ENCODE measurements around the gene BCAR1.

Gene BCAR1

DNA sequence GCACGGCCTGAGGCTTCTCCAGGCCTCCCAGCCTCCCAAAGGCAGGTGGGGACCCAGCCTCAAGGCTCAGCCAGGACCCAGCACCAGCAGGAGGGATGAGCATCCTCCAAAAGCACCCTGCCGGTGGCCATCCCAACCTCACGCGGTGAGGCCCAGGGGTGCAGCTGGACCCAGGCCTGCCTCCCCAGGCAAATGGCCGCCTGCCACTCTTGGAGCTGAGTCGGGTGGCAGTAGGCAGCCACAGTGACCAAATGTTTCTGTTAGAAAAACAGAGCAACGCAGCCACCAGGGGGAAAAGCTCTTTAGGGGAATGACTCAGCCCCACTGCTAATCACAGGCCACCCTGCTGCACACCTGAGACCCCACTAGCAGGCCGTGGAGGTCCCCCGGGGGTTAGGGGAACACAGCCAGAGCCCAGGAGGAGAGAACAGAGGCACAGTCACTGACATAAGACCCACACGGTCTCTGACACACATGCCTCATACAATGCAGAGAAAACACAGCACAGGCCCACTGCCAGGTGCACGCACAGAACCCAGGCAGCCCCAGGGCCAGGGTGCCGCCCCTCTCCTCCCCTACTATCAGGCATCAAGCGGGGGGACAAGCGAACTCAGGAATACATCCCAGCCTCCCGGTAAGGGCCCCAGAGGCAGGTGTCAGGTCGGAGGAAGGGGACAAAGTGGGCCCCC is 12.4 kb downstream of the BCAR1 start:
- Histone ChIP-seq H3K27me3 (replicated peaks; ENCODE audit: control insufficient read depth, insufficient read depth, low read length, poor library complexity, severe bottlenecking) (no peaks in the 10 kb centered on the region), H3K9me3 (ENCODE audit: control insufficient read depth, low read length) (no peaks in the 10 kb centered on the region), H3K4me1 (ENCODE audit: control insufficient read depth, insufficient read depth, low read length, poor library complexity, severe bottlenecking) (peaks cover 1% of the 10 kb centered on the region), H3K27ac (ENCODE audit: insufficient read depth, low read length, poor library complexity, severe bottlenecking) (no peak overlapping the region), H3K36me3 (ENCODE audit: control insufficient read depth, insufficient read depth, low read length) (no peaks in the 10 kb centered on the region), H3K4me3 (ENCODE audit: insufficient read depth, low read depth, low read length, poor library complexity, severe bottlenecking) (no peak overlapping the region)
- DNase-seq, result no peak

DNA sequence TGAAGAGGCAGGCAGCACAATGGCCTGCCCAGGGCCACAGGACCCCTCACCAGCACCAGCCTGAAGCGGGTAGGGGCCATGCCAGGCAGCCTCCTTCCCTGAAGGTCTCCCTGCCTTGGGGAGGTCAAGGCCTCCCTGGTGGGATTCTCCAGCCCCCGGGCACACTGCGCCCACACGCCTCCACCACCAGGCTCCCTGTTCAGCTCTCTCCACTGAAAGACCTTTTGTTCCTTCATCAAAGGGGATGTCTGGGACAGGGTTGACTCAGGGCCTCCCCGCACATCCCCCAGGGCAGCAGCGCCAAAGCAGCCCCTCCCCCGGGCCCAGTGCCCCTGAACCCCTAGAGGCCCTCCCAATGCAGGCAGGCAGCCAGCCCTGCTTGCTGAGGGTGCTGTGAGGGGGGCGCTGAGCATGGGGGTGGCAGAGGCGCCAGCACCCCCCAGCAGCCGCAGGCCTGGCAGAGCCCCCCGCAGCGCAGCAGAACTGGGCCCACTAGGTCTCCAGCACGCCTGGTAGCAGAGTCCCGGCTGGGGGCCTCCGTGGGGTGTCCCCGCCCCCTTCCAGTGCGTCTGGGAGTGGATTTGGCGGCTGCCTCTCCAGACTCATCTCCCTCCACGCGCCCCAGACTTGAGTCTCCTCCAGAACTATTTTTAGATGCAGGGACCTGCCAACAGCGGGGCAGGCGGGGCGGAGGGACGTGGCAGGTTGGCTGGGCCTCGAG is 13.1 kb downstream of the BCAR1 start:
- no peak for DNase-seq
- Histone ChIP-seq H3K36me3 (ENCODE audit: control insufficient read depth, insufficient read depth, low read length) (no peaks in the 10 kb centered on the region), H3K9me3 (ENCODE audit: control insufficient read depth, low read length) (no peaks in the 10 kb centered on the region), H3K4me1 (ENCODE audit: control insufficient read depth, insufficient read depth, low read length, poor library complexity, severe bottlenecking) (peaks cover 4% of the 10 kb centered on the region), H3K27me3 (replicated peaks; ENCODE audit: control insufficient read depth, insufficient read depth, low read length, poor library complexity, severe bottlenecking) (no peaks in the 10 kb centered on the region), H3K4me3 (ENCODE audit: insufficient read depth, low read depth, low read length, poor library complexity, severe bottlenecking) (no peak overlapping the region), H3K27ac (ENCODE audit: insufficient read depth, low read length, poor library complexity, severe bottlenecking) (no peak overlapping the region)

DNA sequence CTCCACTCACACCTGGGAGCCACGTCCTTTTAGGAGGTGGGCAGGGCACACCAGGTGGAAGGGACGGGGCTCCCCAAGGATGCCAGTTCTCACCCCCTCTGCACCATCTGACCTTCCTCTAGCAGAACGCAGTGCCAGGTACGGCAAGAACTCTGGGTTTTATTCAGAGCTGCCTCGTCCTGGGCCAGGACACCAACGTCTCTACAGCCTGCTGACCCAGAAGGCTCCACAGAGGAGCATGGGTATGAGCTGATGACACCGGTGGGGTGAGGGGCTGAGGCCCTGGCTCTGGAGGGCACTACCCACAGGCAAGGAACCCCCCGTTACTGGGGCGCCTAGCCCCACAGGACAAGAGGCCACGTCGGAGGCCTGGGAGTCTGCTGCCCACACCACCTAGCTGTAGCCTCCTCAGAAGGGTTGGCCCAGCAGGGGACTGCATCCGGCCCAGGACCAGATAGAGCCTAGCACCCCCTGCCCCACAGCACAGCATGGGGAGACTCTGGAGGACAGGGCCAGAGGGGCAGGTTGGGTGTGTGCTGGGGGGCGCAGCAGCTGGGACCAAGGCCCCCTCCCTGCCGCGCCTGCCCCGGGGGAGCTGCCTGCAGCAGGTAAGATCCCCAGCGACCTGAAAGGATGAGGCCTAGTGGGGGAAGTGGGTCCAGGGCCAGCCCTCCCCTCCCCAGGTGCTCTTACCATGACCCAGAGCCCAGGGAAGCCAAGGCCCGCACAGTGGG is 13.9 kb downstream of the BCAR1 start:
- H3K27me3 ChIP-seq (replicated peaks; ENCODE audit: control insufficient read depth, insufficient read depth, low read length, poor library complexity, severe bottlenecking), result no peaks in the 10 kb centered on the region

DNA sequence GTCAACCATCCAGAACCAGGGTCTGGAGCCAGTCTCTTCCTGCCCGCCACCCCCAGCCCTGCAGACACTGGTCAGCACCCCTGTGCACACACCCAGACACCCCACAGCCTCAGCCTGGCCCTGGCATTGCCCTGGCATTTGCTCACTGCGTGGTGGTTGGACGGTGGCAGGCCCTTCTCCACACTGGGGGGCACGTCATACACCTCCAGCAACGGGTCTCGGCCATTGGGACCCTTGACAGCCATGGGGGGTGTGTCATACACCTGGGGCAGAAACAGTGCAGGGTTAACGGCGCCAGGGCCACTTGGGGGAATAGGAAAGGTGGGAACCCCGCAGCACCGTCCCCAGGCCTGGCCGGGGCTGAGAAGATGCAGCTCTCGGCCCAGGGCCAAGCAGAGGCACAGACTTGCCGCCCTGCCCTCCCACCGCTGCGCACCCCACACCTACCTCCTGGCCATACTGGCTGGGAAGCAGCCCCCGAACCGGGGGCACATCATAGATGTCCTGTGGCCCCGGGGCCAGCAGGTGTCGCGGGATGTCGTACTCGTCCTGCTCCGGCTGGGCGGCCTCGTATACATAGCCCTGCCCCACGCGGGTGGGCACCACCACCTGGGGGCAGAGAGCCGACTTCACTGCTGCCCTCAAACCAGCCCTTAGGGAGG is 14.6 kb downstream of the BCAR1 start:
- Histone ChIP-seq H3K36me3 (ENCODE audit: control insufficient read depth, insufficient read depth, low read length) (no peaks in the 10 kb centered on the region), H3K4me1 (ENCODE audit: control insufficient read depth, insufficient read depth, low read length, poor library complexity, severe bottlenecking) (peaks cover 4% of the 10 kb centered on the region), H3K4me3 (ENCODE audit: insufficient read depth, low read depth, low read length, poor library complexity, severe bottlenecking) (no peak overlapping the region), H3K27me3 (replicated peaks; ENCODE audit: control insufficient read depth, insufficient read depth, low read length, poor library complexity, severe bottlenecking) (no peaks in the 10 kb centered on the region), H3K27ac (ENCODE audit: insufficient read depth, low read length, poor library complexity, severe bottlenecking) (no peak overlapping the region), H3K9me3 (ENCODE audit: control insufficient read depth, low read length) (no peaks in the 10 kb centered on the region)
- DNase-seq, result no peak

More for the DNA sequence above, 13.9 kb downstream of the BCAR1 start:
- no peaks in the 10 kb centered on the region for H3K9me3 ChIP-seq (ENCODE audit: control insufficient read depth, low read length)
- H3K27ac ChIP-seq (ENCODE audit: insufficient read depth, low read length, poor library complexity, severe bottlenecking), result no peak overlapping the region
- peaks cover 4% of the 10 kb centered on the region for H3K4me1 ChIP-seq (ENCODE audit: control insufficient read depth, insufficient read depth, low read length, poor library complexity, severe bottlenecking)
- no peak for DNase-seq
- H3K36me3 ChIP-seq (ENCODE audit: control insufficient read depth, insufficient read depth, low read length), result no peaks in the 10 kb centered on the region
- H3K4me3 ChIP-seq (ENCODE audit: insufficient read depth, low read depth, low read length, poor library complexity, severe bottlenecking), result no peak overlapping the region

DNA sequence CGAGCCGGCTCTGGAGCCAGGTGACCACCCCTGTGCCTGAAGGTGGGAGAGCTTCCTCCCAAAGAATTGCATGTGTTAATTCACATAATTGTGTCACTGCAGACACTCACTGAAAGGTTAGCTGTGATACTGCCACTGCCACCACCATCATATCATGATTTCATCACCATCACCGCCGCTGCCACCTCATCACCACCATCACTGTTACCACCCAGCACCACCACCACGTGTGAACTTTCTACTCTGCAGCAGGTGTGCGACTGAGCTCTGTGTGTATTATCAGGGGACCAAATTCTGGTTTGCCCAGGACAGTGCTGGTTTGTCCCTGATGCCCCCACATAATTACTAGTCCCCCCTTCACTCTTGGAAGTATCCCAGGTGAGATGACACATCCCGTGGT is 15.2 kb downstream of the BCAR1 start:
- DNase-seq, result no peak
- no peaks in the 10 kb centered on the region for H3K27me3 ChIP-seq (replicated peaks; ENCODE audit: control insufficient read depth, insufficient read depth, low read length, poor library complexity, severe bottlenecking)
- no peaks in the 10 kb centered on the region for H3K36me3 ChIP-seq (ENCODE audit: control insufficient read depth, insufficient read depth, low read length)
- H3K9me3 ChIP-seq (ENCODE audit: control insufficient read depth, low read length), result no peaks in the 10 kb centered on the region
- no peak overlapping the region for H3K4me3 ChIP-seq (ENCODE audit: insufficient read depth, low read depth, low read length, poor library complexity, severe bottlenecking)
- peaks cover 4% of the 10 kb centered on the region for H3K4me1 ChIP-seq (ENCODE audit: control insufficient read depth, insufficient read depth, low read length, poor library complexity, severe bottlenecking)
- H3K27ac ChIP-seq (ENCODE audit: insufficient read depth, low read length, poor library complexity, severe bottlenecking), result no peak overlapping the region

DNA sequence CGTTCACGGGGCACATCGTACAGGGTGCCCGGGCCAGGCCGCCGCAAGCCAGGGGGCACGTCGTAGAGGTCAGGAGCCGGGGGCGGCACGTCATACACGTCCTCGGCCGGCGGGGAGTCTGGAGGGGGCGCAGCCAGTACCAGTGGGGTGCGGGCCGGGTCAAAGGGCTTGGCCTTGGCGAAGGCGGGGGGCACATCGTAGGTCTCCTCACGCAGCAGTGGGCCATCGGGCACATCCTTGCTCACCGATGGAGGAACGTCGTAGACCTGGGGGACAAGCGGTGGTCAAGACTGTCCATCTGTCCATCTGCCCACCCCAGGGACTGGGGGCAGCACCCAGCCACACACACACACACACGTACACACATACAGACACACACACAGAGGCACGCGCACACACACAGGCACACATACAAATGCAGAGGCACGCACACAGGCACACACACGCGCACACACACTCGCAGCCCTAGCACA is 15.7 kb downstream of the BCAR1 start:
- Histone ChIP-seq H3K4me3 (ENCODE audit: insufficient read depth, low read depth, low read length, poor library complexity, severe bottlenecking) (no peak overlapping the region), H3K27me3 (replicated peaks; ENCODE audit: control insufficient read depth, insufficient read depth, low read length, poor library complexity, severe bottlenecking) (no peaks in the 10 kb centered on the region), H3K27ac (ENCODE audit: insufficient read depth, low read length, poor library complexity, severe bottlenecking) (no peak overlapping the region), H3K4me1 (ENCODE audit: control insufficient read depth, insufficient read depth, low read length, poor library complexity, severe bottlenecking) (peaks cover 4% of the 10 kb centered on the region), H3K9me3 (ENCODE audit: control insufficient read depth, low read length) (no peaks in the 10 kb centered on the region), H3K36me3 (ENCODE audit: control insufficient read depth, insufficient read depth, low read length) (no peaks in the 10 kb centered on the region)
- DNase-seq, result no peak

DNA sequence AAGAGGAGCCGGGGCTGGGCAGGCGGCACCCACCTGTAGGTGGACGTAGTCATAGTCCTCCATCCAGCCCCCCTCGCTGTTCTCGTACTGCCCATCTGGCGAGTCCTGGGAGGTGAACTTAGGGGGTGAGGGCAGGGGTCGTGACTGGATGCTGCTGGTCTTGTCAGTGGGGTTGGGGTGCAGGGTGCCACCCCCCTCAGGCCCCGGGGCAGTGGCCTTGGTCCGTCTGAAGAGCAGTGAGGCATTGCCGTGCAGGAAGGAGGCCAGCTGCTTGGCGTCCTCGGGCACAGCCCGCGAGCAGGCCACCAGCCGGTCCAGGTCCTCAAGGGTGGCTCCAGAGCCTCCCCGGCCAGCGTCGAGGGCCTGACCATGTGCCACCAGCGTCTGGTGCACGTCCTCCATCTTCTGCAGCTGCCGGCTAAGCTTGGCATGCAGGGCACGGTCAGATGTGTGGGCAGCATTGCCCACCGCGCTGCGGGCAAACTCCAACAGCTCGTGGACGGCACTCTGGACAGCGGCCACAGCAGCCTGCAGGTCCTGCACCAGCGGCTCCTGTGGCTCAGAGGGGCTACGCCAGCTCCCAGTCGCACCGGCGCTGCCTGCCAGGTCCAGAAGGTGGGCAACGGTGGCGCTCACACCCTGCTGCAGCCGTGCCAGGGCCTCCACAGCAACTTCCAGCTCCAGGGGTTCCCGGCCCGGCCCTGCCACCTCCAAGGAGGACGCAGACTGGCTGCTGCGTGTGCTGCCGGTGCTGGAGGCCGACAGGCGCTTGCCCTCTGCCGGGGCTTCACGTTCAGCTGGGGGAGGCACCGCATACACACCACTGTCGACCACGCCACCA is 16.3 kb downstream of the BCAR1 start:
- Histone ChIP-seq H3K27ac (ENCODE audit: insufficient read depth, low read length, poor library complexity, severe bottlenecking) (no peak overlapping the region), H3K36me3 (ENCODE audit: control insufficient read depth, insufficient read depth, low read length) (no peaks in the 10 kb centered on the region), H3K27me3 (replicated peaks; ENCODE audit: control insufficient read depth, insufficient read depth, low read length, poor library complexity, severe bottlenecking) (no peaks in the 10 kb centered on the region), H3K9me3 (ENCODE audit: control insufficient read depth, low read length) (no peaks in the 10 kb centered on the region), H3K4me3 (ENCODE audit: insufficient read depth, low read depth, low read length, poor library complexity, severe bottlenecking) (no peak overlapping the region), H3K4me1 (ENCODE audit: control insufficient read depth, insufficient read depth, low read length, poor library complexity, severe bottlenecking) (peaks cover 4% of the 10 kb centered on the region)
- no peak for DNase-seq

DNA sequence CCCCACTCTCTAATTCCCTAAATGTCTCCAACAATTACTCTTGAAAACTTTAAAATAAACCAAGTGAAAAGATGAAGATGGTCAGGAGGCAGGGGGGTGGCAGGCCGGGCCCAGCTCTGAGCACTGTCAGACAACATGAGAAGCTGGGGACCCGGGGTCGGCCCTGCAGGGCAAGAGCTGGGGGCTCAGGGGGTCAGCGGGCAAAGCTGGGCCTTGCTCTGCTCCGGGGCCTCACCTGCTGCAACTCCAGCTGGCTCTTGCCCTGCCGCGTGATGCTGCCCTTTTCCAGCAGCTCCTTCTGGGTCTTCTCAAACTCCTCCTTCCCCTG is 17.8 kb downstream of the BCAR1 start:
- no peaks in the 10 kb centered on the region for H3K9me3 ChIP-seq (ENCODE audit: control insufficient read depth, low read length)
- peaks cover 4% of the 10 kb centered on the region for H3K4me1 ChIP-seq (ENCODE audit: control insufficient read depth, insufficient read depth, low read length, poor library complexity, severe bottlenecking)
- no peaks in the 10 kb centered on the region for H3K36me3 ChIP-seq (ENCODE audit: control insufficient read depth, insufficient read depth, low read length)
- H3K4me3 ChIP-seq (ENCODE audit: insufficient read depth, low read depth, low read length, poor library complexity, severe bottlenecking), result no peak overlapping the region
- H3K27ac ChIP-seq (ENCODE audit: insufficient read depth, low read length, poor library complexity, severe bottlenecking), result no peak overlapping the region
- DNase-seq, result no peak
- H3K27me3 ChIP-seq (replicated peaks; ENCODE audit: control insufficient read depth, insufficient read depth, low read length, poor library complexity, severe bottlenecking), result no peaks in the 10 kb centered on the region

DNA sequence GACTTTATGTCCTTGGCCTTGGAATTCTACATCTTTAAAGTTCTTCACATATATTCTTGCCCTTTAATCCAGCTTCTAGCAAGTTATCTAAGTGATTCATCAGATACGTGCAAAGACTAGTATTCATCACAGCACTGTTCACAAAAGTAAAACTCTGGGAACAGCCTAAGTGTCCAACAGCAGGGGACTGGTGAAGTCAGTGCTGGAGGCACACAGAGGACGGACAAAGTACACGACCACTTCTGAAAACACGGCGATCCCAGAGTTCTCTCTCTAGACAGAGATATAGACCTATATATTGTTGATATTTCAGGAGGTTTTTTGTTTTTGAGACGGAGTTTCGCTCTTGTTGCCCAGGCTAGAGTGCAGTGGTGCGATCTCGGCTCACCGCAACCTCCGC is 19.9 kb downstream of the BCAR1 start:
- H3K4me1 ChIP-seq (ENCODE audit: control insufficient read depth, insufficient read depth, low read length, poor library complexity, severe bottlenecking), result peaks cover 4% of the 10 kb centered on the region
- no peak for DNase-seq
- no peak overlapping the region for H3K4me3 ChIP-seq (ENCODE audit: insufficient read depth, low read depth, low read length, poor library complexity, severe bottlenecking)
- no peak overlapping the region for H3K27ac ChIP-seq (ENCODE audit: insufficient read depth, low read length, poor library complexity, severe bottlenecking)
- no peaks in the 10 kb centered on the region for H3K9me3 ChIP-seq (ENCODE audit: control insufficient read depth, low read length)
- H3K27me3 ChIP-seq (replicated peaks; ENCODE audit: control insufficient read depth, insufficient read depth, low read length, poor library complexity, severe bottlenecking), result no peaks in the 10 kb centered on the region
- H3K36me3 ChIP-seq (ENCODE audit: control insufficient read depth, insufficient read depth, low read length), result no peaks in the 10 kb centered on the region
